ENCODE results near the gene GNL3L. TPM values are rescaled to one million over a fixed set of nuclear protein-coding genes. Genes with fewer than 3 reads are reported as not detected.
"Not testable (repeated sequence)": the region's sequence is repeated elsewhere in the genome, so short reads cannot be mapped to it uniquely, and the experiment has no call there.

GNL3L gene
- polyA plus RNA-seq, 3 donors = 11.8 to 20.7 (median 18.1) TPM

DNA sequence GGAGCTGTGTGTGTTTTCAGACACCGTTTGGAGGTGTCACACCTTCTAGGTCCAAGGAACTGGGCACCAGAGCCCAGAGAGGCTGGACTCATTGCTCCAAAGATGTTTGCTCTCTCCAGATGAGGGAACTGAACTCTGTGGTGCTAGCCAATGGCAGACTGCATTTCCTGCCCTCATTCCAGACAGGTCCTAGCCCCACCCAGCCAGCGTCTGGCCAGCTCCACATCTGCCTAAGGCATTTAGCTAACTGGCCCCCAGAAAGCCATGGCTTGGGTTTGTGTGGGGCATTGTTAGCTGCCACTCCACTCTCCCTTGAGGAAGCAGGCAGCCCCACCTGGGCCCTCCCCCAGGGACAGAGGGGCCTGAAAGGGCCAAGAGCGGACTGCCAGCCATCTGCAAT lies 45.4 kb upstream of the GNL3L start:
- Histone ChIP-seq H3K9ac (ENCODE audit: insufficient read depth, low read length, poor library complexity, severe bottlenecking) (no peak overlapping the region), H3K79me2 (ENCODE audit: insufficient read depth, low read length) (no peaks in the 10 kb centered on the region), H3K9me3 (replicated peaks in 1 of 2; ENCODE audit: control insufficient read depth in 1 of 2, insufficient read depth in 1 of 2, low read length in 2 of 2) (no peaks in the 10 kb centered on the region), H3K36me3 (replicated peaks in 1 of 2; ENCODE audit: control insufficient read depth in 1 of 2, insufficient read depth in 2 of 2, low read length in 2 of 2) (no peaks in the 10 kb centered on the region), H2AFZ (ENCODE audit: insufficient read depth, low read depth, low read length, poor library complexity, severe bottlenecking) (no peak overlapping the region), H3K27me3 (ENCODE audit: control insufficient read depth in 2 of 2, insufficient read depth in 2 of 2, low read length in 2 of 2) (no peaks in the 10 kb centered on the region), H3K4me3 (replicated peaks in 1 of 3; ENCODE audit: low read depth in 2 of 3, low read length in 3 of 3) (no peak overlapping the region), H4K20me1 (ENCODE audit: insufficient read depth, low read length) (no peaks in the 10 kb centered on the region), H3K4me1 (ENCODE audit: control insufficient read depth in 1 of 2, insufficient read depth in 2 of 2, low read length in 2 of 2) (no peaks in the 10 kb centered on the region), H3K4me2 (replicated peaks; ENCODE audit: extremely low read depth, low read length, poor library complexity, severe bottlenecking) (no peak overlapping the region), H3K27ac (ENCODE audit: low read depth in 1 of 2, low read length in 2 of 2) (no peak overlapping the region)
- H3K27ac Mint-ChIP-seq = no peak overlapping the region
- no peaks in the 10 kb centered on the region for H3K36me3 Mint-ChIP-seq
- H3K9me3 Mint-ChIP-seq = peaks cover 0 to 5% (median 0%) of the 10 kb centered on the region in 7 donors
- WGBS (ENCODE audit: insufficient coverage) = no CpG with 5 or more reads among the region's 3 CpGs
- TF ChIP-seq, protein P1, sequence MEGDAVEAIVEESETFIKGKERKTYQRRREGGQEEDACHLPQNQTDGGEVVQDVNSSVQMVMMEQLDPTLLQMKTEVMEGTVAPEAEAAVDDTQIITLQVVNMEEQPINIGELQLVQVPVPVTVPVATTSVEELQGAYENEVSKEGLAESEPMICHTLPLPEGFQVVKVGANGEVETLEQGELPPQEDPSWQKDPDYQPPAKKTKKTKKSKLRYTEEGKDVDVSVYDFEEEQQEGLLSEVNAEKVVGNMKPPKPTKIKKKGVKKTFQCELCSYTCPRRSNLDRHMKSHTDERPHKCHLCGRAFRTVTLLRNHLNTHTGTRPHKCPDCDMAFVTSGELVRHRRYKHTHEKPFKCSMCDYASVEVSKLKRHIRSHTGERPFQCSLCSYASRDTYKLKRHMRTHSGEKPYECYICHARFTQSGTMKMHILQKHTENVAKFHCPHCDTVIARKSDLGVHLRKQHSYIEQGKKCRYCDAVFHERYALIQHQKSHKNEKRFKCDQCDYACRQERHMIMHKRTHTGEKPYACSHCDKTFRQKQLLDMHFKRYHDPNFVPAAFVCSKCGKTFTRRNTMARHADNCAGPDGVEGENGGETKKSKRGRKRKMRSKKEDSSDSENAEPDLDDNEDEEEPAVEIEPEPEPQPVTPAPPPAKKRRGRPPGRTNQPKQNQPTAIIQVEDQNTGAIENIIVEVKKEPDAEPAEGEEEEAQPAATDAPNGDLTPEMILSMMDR (IDR thresholded peaks at IDR 0.05) = no peak
- no peak for DNase-seq
- H3K27me3 Mint-ChIP-seq (ENCODE audit: low read depth in 3 of 3) = peaks cover 1 to 17% (median 5%) of the 10 kb centered on the region in 3 donors
- intact Hi-C loops (cut with micrococcal nuclease) = no loop called here
- H3K4me1 Mint-ChIP-seq = no peaks in the 10 kb centered on the region
- H3K4me3 Mint-ChIP-seq = no peak overlapping the region

DNA sequence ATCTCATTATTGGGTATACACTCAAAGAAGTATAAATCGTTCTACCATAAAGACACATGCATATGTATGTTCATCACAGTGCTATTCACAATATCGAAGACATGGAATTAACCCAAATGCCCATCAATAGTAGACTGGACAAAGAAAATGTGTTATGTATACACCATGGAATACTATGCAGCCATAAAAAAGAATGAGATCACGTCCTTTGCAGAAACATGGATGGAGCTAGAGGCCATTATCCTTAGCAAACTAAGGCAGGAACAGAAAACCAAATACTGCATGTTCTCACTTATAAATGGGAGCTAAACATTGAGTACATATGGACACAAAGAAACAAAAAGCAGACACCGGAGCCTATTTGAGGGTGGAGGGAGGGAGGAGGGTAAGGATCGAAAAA lies 40.2 kb upstream of the GNL3L start:
- DNase-seq; H3K4me1 Mint-ChIP-seq; H3K4me3 Mint-ChIP-seq; H3K4me1 ChIP-seq (ENCODE audit: control insufficient read depth in 1 of 2, insufficient read depth in 2 of 2, low read length in 2 of 2); H3K9me3 Mint-ChIP-seq; H3K36me3 Mint-ChIP-seq; H4K20me1 ChIP-seq (ENCODE audit: insufficient read depth, low read length); H3K79me2 ChIP-seq (ENCODE audit: insufficient read depth, low read length); H3K4me2 ChIP-seq (replicated peaks; ENCODE audit: extremely low read depth, low read length, poor library complexity, severe bottlenecking); H2AFZ ChIP-seq (ENCODE audit: insufficient read depth, low read depth, low read length, poor library complexity, severe bottlenecking); H3K9ac ChIP-seq (ENCODE audit: insufficient read depth, low read length, poor library complexity, severe bottlenecking); H3K9me3 ChIP-seq (replicated peaks in 1 of 2; ENCODE audit: control insufficient read depth in 1 of 2, insufficient read depth in 1 of 2, low read length in 2 of 2); H3K4me3 ChIP-seq (replicated peaks in 1 of 3; ENCODE audit: low read depth in 2 of 3, low read length in 3 of 3); H3K36me3 ChIP-seq (replicated peaks in 1 of 2; ENCODE audit: control insufficient read depth in 1 of 2, insufficient read depth in 2 of 2, low read length in 2 of 2); H3K27ac ChIP-seq (ENCODE audit: low read depth in 1 of 2, low read length in 2 of 2); H3K27ac Mint-ChIP-seq; intact Hi-C loops (cut with micrococcal nuclease): not testable (repeated sequence)
- H3K27me3 Mint-ChIP-seq (ENCODE audit: low read depth in 3 of 3) = peaks cover 13 to 24% (median 19%) of the 10 kb centered on the region in 3 donors
- no CpG with 5 or more reads among the region's 5 CpGs for WGBS (ENCODE audit: insufficient coverage)
- H3K27me3 ChIP-seq (ENCODE audit: control insufficient read depth in 2 of 2, insufficient read depth in 2 of 2, low read length in 2 of 2) = peaks cover 0 to 16% of the 10 kb centered on the region in 2 donors

All from CD14-positive monocyte (primary cell).